HG02642 (cell line): ENCODE measurements around the gene NDUFV3.
A peak's percentile ranks its signal among the peaks of the same experiment; 100 is the strongest.
"Not testable (repeated sequence)": the region's sequence is repeated elsewhere in the genome, so short reads cannot be mapped to it uniquely, and the experiment has no call there.

Experiments
- ATAC-seq: cut with Tn5 transposase; IDR thresholded peaks from one replicate; pipeline ENCODE4 v1.9.1; 2021; ENCODE audit warnings: mild to moderate bottlenecking; ENCODE audit not compliant: unreplicated experiment, poor library complexity

NDUFV3 gene

DNA sequence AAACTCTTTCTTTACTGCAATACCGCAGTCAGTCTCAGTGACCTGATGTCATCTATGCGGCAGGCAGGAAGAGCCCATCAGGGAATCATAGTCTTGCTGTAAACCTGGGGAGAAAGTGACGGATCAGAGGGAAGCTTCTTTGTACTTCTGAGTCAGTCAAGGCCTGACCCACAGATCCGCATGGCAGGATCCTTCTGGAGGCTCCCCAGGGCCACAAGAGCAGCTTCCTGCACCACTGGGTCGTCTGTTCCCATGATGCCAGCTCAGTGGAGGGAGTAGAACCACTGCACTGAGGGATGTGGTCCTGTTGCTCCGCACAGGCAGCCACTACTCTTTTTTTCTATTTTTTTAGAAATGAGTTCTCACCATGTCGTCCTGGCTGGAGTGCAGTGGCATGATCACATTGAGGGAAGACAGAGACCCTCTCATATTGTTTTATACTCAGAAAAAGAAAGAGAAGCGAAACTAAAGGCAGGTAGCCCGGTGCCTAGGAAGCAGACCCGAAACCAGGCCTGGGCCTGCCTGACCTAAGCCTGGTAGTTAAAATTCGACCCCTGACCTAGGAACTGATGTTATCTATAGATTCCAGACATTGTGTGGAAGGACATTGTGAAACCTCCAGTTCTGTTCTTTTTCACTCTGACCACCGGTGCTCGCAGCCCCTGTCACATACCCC, 38.6 kb downstream of the NDUFV3 start:
- no peak for ATAC-seq

- not testable (repeated sequence) for ATAC-seq
These were observed 39.4 kb downstream of the NDUFV3 start for GRCh38 chr21:42932378-42933136.

DNA sequence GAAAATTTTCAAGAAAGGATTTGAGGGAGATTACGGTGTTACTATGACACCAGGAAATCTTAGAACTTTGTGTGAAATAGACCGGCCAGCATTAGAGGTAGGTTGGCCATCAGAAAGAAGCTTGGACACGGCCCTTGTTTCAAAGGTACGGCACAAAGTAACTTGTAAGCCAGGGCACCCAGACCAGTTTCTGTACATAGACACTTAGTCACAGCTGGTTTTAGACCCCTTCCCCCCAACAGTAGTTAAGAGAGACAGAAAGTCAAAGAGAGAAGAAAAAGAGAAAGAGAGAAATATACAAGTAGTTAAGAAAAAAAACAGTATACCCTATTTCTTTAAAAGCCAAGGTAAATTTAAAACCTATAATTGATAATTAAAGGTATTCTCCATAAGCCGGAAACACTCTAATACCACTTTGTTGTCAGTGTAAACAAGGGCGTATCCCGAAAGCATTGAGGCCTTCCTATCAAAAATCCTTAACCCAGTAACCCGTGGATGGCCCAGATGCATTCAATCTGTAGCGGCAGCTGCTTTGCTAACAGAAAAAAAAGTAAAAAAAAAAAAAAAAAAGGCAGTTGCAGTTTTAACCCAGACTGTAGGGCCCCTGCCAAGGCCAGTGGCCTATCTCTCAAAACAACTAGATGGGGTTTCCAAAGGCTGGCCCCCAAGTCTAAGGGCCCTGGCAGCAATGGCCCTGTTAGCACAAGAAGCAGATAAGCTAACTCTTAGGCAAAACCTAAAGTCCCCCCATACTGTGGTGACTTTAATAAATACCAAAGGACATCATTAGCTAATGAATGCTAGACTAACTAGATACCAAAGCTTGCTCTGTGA, 40.2 kb downstream of the NDUFV3 start:
- not testable (repeated sequence) for ATAC-seq

DNA sequence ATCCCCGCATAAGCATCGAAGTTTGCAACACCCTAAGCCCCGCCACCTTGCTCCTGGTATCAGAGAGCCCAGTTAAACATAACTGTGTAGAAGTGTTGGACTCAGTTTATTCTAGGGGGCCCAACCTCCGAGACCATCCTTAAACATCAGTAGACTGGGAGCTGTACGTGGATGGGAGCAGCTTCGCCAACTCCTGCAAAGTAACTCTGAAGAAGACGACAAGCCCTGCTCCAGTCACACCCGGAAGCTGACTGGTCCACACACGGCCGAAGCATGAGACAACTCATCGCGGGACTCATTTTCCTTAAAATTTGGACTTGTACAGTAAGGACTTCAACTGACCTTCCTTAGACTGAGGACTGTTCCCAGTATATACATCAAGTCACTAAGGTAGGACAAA, 40.9 kb downstream of the NDUFV3 start:
- ATAC-seq, result not testable (repeated sequence)

- ATAC-seq, result not testable (repeated sequence)
These were observed 43.3 kb downstream of the NDUFV3 start for GRCh38 chr21:42936360-42936759.

DNA sequence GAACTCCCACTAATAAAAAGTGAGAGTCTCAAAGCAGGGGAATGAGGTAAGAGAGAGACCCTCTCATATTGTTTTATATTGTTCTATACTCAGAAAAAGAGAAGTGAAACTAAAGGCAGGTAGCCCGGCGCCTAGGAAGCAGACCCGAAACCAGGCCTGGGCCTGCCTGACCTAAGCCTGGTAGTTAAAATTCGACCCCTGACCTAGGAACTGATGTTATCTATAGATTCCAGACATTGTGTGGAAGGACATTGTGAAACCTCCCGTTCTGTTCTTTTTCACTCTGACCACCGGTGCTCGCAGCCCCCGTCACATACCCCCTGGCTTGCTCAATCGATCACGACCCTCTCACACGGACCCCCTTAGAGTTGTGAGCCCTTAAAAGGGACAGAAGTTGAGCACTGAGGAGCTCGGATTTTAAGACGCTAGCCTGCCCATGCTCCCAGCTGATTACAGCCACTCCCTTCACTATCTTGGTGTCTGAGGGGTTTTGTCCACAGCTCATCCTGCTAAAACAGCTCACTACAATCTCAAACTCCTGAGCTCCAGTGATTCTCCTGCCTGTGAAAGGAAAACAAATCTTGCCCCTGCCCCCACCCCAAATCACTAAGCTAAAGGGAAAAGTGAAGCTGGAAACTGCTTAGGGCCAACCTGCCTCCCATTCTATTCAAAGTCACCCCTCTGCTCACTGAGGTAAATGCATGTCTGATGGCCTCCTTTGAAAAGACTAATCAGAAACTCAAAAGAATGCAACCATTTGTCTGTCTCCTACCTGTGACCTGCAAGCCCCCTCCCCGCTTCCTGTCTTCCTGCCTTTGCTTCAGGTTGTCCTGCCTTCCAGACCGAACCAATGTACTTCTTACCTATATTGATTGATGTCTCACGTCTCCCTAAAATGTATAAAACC, 44.2 kb downstream of the NDUFV3 start:
- ATAC-seq, result not testable (repeated sequence)

DNA sequence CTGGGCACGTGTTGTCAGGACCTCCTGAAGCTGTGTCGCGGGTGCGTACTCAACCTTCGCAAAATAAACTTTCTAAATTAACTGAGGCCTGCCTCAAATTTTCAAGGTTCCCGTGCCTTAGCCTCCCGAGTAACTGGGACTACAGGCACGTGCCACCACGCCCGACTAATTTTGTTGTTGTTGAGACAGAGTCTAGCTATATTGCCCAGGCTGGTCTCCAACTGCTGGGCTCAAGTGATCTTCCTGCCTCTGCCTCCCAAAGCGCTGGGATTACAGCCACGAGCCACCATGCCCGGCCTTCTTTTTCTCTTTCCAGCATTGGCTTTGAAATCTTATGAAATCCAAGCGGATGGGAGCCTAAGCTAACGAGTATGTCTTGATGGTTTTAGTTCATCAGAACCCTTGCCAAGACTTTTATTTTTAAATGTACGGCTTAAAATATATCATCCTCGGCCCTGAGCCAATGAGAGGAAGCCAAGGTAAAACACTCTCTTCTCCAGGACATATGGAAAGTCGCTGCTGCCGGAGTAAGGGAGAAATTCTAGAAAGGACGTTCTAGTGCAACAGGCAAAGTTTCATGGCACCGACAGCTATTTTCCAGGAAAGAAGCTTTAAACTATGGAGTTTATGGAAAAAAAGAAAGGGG, 45.0 kb downstream of the NDUFV3 start:
- no peak for ATAC-seq

- ATAC-seq, result not testable (repeated sequence)
These were observed 45.5 kb downstream of the NDUFV3 start for GRCh38 chr21:42938606-42938995.

GRCh38 chr21:42939582-42940413, 46.7 kb downstream of the NDUFV3 start:
- no peak for ATAC-seq

DNA sequence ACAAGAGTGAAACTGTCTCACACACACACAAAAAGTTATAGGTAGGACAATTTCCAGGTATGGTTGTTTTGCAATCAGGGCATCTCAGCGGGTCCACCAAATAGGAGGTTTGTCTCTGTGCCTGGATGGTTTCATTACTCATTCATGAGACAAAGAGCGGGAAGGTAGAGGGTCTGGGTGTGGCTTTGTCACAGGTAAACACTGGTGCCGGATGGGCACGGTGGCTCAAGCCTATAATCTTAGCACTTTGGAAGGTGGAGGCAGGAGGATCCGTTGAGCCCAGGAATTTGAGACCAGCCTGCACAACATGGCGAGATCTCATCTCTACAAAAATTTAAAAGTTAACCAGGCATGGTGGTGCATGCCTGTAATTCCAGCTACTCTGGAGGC, 48.6 kb downstream of the NDUFV3 start:
- ATAC-seq, result no peak

- no peak for ATAC-seq
These were observed 49.1 kb downstream of the NDUFV3 start for GRCh38 chr21:42942244-42942643.

DNA sequence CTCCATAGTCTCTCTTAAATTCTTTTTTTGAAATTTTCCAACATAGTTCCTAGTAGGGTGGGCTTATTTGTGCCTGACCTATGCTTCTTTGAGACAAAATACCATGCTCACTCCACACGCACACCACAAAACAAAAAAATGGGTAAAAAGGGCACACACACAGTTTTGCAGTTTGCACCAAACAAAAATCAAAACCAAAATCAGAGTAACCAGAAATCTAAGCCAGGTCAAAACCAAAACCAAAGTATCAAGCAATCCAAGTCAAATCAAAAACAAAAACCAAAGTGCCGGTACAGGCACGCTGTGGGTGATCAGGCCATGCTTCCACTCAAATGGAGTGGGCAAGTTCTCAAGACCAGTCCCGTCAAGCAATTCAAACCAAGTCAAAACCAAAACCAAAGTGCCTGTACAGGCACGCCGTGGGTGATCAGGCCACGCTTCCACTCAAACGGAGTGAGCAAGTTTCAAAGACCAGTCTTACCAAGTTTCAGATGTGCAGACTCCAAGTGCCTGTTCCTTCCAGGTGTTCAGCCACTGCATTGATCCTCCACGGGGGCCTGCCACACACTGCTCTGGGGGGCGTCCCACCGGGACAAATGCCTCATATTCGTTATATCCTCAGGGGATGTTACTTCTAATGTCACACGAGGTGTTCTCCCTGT, 56.1 kb downstream of the NDUFV3 start:
- ATAC-seq, result not testable (repeated sequence)

DNA sequence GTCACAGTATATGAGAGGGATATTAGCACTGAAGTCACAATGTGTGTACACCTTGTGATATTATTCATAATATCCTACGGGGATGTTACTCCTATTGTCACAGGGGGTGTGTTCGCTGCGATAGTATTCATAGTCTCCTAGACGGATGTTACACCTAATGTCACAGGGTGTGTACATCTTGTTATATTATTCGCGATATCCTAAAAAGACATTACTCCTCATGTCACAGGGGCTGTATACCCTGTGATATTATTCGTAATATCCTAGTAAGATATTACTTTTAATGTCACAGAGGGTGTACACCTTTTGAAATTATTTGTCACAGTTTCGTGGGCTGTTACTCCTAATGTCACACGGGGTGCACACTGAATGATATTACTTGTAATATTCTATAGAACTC, 58.1 kb downstream of the NDUFV3 start:
- ATAC-seq, result not testable (repeated sequence)

DNA sequence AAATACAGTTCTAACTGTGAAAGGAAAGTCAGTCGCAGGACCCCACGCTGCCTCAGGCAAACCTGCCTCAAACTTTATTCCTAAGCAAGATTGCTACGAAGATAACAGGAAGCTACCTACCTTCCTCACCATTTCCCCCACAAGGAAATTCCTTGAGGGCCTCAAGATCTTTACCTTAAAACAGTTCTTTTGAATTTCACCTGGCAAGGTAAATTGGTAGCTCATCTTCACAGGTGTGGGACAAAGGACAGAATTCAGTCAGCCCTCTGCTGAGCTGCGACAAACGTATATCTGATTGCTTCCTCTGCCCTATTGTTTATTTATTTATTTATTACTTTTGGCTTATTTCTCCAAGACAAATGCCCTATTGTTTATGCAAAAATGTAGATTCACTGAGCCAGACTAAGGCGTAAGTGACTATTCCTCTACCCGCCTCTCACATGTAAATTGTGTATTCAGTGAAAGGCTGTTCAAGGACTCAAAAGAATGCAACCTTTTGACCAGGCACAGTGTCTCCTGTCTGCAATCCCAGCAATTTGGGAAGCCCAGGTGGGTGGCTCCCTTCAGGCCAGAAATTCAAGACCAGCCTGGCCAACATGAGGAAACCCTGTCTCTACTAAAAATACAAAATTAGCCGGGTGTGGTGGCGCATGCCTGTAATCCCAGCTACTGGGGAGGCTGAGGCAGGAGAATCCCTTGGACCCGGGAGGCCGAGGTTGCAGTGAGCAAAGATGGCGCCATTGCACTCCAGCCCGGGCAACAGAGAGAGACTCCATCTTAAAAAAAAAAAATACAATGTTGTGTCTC, 63.9 kb downstream of the NDUFV3 start:
- peak; percentile 98 for ATAC-seq

DNA sequence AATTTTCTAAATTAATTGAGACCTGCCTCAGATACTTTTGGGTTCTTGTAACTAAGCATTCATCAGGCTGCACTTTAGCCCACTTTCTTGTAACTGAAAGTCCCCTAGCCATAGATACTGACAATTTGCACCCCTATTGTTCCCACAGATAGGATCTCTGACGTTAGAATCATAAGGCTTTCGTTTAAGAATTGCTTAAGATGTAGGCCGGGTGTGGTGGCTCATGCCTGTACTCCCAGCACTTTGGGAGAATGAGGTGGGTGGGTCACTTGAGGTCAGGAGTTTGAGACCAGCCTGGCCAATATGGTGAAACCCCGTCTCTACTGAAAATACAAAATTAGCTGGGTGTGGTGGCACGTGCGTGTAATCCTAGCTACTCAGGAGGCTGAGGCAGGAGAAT, 65.0 kb downstream of the NDUFV3 start:
- ATAC-seq, result not testable (repeated sequence)

GRCh38 chr21:42959728-42960127, 66.6 kb downstream of the NDUFV3 start:
- ATAC-seq, result no peak

DNA sequence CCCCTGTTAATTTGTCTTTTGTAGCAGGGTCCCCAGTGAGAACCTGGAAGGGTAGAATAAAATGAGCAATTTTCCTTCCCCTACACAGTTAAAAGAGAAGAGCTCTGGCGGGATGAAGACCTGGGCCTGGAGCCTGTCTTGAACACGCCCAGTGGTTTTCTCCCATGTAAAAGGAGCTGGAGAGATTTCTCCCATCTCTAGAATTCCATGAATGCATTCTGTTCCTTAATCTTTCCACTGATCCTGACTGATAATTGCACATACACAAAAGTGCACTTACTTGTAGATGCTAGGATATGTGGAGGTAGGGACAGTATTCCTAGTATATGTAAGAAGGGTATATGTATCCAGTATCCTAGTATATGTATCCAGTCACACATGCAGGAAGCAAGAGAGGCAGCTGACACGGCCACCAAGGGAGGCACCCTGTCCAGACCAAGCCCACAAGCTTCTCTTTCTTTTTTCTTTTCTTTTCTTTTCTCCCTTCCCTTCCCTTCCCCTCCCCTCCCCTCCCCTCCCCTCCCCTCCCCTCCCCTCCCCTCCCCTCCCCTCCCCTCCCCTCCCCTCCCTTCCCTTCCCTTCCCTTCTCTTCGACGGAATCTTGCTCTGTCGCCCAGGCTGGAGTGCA, 69.4 kb downstream of the NDUFV3 start:
- ATAC-seq, result no peak
